HCT116 (cell line): ENCODE measurements around the gene PJA2.

ENCODE experiments used
- ELF1 ChIP-seq: IDR thresholded peaks from 2 replicates; pipeline ENCODE4 v1.6.1; 2012; ENCODE audit warnings: low read depth, borderline replicate concordance
- EZH2phosphoT487 ChIP-seq: fragments of 200-600 bp; IDR thresholded peaks from 2 replicates; pipeline ENCODE4 v1.6.1; 2018; ENCODE audit warnings: antibody characterized with exemption, borderline replicate concordance
- FOSL1 ChIP-seq: IDR thresholded peaks from 2 replicates; pipeline ENCODE4 v1.6.1; 2012; ENCODE audit warnings: low read depth
- POLR2A ChIP-seq: IDR thresholded peaks from 2 replicates; pipeline ENCODE4 v1.7.0; 2011; ENCODE audit warnings: borderline replicate concordance; ENCODE audit not compliant: insufficient read depth, insufficient read length; ENCODE audit errors: extremely low read depth
- POLR2AphosphoS5 ChIP-seq: IDR thresholded peaks from 2 replicates; pipeline ENCODE4 v1.6.1; 2011; ENCODE audit warnings: mild to moderate bottlenecking, low read depth, low read length, moderate library complexity
- SP1 ChIP-seq: IDR thresholded peaks from 2 replicates; pipeline ENCODE4 v1.6.1; 2012; ENCODE audit warnings: low read depth
- SRF ChIP-seq: IDR thresholded peaks from 2 replicates; pipeline ENCODE4 v1.6.1; 2012; ENCODE audit warnings: low read depth
- YY1 ChIP-seq: IDR thresholded peaks from 2 replicates; pipeline ENCODE4 v1.6.1; 2011; ENCODE audit warnings: low read length, low read depth, moderate library complexity, mild to moderate bottlenecking; ENCODE audit not compliant: insufficient replicate concordance; ENCODE audit errors: extremely low read depth
- TF ChIP-seq, protein P1 (sequence below), 3 experiments: fragments of 200-600 bp in 1 of 3; sonication (generic) in 1 of 3; IDR thresholded peaks in 2 of 3; conservative IDR thresholded peaks in 1 of 3; 2 replicates each; pipeline ENCODE4 v1.5.1; 2012 to 2017; ENCODE audit warnings: low read depth in 2 of 3, low read length in 2 of 3, antibody characterized with exemption in 1 of 3, borderline replicate concordance in 1 of 3, control low read depth in 1 of 3, mild to moderate bottlenecking in 1 of 3, mixed read lengths in 1 of 3, mixed run types in 1 of 3, moderate library complexity in 1 of 3; ENCODE audit not compliant: insufficient read depth in 1 of 3
- TF ChIP-seq, protein P2 (sequence below): IDR thresholded peaks from 2 replicates; pipeline ENCODE4 v1.6.1; 2012
- TF ChIP-seq, protein P3 (sequence below): IDR thresholded peaks from 2 replicates; pipeline ENCODE4 v1.6.1; 2012
- TF ChIP-seq, protein P4 (sequence below): IDR thresholded peaks from 2 replicates; pipeline ENCODE4 v1.6.1; 2012; ENCODE audit warnings: low read depth

DNA sequence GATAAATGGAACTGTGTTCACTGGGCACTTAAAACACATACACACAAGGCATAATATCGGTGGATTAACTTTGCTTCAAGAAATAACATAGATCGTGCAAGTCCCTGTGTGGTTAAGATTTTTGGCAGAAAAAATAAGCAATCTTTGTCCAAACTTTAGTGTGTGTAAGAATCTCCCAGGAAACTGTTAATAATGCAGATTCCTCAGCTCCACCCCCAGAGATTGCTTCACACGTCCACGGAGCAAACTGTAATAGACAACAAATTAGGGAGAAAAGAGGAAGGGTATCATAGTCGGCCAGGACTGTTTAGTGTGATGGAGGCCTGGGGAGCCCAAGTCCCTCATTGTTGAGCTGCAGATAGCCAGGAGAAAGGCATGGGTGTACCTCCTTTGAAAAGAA, 84.8 kb downstream of the PJA2 start:
- no peak for TF ChIP-seq POLR2AphosphoS5
- TF ChIP-seq, protein P1, sequence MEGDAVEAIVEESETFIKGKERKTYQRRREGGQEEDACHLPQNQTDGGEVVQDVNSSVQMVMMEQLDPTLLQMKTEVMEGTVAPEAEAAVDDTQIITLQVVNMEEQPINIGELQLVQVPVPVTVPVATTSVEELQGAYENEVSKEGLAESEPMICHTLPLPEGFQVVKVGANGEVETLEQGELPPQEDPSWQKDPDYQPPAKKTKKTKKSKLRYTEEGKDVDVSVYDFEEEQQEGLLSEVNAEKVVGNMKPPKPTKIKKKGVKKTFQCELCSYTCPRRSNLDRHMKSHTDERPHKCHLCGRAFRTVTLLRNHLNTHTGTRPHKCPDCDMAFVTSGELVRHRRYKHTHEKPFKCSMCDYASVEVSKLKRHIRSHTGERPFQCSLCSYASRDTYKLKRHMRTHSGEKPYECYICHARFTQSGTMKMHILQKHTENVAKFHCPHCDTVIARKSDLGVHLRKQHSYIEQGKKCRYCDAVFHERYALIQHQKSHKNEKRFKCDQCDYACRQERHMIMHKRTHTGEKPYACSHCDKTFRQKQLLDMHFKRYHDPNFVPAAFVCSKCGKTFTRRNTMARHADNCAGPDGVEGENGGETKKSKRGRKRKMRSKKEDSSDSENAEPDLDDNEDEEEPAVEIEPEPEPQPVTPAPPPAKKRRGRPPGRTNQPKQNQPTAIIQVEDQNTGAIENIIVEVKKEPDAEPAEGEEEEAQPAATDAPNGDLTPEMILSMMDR (IDR thresholded peaks at IDR 0.05 in 2 of 3, conservative IDR thresholded peaks at IDR 0.05 in 1 of 3; ENCODE audit: borderline replicate concordance in 1 of 3, insufficient read depth in 1 of 3, low read depth in 2 of 3, low read length in 2 of 3) = no peak
- TF ChIP-seq SP1 = no peak
- TF ChIP-seq POLR2A = no peak
- no peak for TF ChIP-seq SRF
- TF ChIP-seq, protein P2, sequence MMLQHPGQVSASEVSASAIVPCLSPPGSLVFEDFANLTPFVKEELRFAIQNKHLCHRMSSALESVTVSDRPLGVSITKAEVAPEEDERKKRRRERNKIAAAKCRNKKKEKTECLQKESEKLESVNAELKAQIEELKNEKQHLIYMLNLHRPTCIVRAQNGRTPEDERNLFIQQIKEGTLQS = no peak
- TF ChIP-seq ELF1 = no peak
- TF ChIP-seq YY1 = no peak
- TF ChIP-seq, protein P3, sequence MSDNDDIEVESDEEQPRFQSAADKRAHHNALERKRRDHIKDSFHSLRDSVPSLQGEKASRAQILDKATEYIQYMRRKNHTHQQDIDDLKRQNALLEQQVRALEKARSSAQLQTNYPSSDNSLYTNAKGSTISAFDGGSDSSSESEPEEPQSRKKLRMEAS = no peak
- TF ChIP-seq FOSL1 = no peak
- TF ChIP-seq, protein P4, sequence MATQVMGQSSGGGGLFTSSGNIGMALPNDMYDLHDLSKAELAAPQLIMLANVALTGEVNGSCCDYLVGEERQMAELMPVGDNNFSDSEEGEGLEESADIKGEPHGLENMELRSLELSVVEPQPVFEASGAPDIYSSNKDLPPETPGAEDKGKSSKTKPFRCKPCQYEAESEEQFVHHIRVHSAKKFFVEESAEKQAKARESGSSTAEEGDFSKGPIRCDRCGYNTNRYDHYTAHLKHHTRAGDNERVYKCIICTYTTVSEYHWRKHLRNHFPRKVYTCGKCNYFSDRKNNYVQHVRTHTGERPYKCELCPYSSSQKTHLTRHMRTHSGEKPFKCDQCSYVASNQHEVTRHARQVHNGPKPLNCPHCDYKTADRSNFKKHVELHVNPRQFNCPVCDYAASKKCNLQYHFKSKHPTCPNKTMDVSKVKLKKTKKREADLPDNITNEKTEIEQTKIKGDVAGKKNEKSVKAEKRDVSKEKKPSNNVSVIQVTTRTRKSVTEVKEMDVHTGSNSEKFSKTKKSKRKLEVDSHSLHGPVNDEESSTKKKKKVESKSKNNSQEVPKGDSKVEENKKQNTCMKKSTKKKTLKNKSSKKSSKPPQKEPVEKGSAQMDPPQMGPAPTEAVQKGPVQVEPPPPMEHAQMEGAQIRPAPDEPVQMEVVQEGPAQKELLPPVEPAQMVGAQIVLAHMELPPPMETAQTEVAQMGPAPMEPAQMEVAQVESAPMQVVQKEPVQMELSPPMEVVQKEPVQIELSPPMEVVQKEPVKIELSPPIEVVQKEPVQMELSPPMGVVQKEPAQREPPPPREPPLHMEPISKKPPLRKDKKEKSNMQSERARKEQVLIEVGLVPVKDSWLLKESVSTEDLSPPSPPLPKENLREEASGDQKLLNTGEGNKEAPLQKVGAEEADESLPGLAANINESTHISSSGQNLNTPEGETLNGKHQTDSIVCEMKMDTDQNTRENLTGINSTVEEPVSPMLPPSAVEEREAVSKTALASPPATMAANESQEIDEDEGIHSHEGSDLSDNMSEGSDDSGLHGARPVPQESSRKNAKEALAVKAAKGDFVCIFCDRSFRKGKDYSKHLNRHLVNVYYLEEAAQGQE = no peak
- no peak for TF ChIP-seq EZH2phosphoT487
